Lower lobe of right lung (tissue), 2 donors: ENCODE results near the gene GSK3B. TPM values are rescaled to one million over a fixed set of nuclear protein-coding genes. Genes with fewer than 3 reads are reported as not detected.

Source experiments
- ATAC-seq, 2 donors: fragments of 200-7000 bp; cut with Tn5 transposase; one replicate each; pipeline ENCODE4 v1.9.1; 2020 to 2022; ENCODE audit warnings: mild to moderate bottlenecking in 2 of 2, moderate library complexity in 2 of 2
- DNase-seq: peaks from one replicate; pipeline ENCODE4 v3.0.0-alpha.2; 2020
- H3K27ac ChIP-seq: fragments of 200-600 bp; one replicate; pipeline ENCODE4 v1.8.0; 2022
- H3K27me3 ChIP-seq: fragments of 200-600 bp; one replicate; pipeline ENCODE4 v1.8.0; 2022; ENCODE audit warnings: low read depth
- H3K36me3 ChIP-seq: fragments of 200-600 bp; one replicate; pipeline ENCODE4 v1.8.0; 2022; ENCODE audit warnings: mild to moderate bottlenecking
- H3K4me1 ChIP-seq: fragments of 200-600 bp; one replicate; pipeline ENCODE4 v1.8.0; 2022
- H3K4me3 ChIP-seq: fragments of 200-600 bp; one replicate; pipeline ENCODE4 v1.8.0; 2022; ENCODE audit warnings: mild to moderate bottlenecking
- H3K9me3 ChIP-seq: fragments of 200-600 bp; one replicate; pipeline ENCODE4 v1.8.0; 2022
- intact Hi-C: fragments of 100-400 bp; cut with DNase I; formaldehyde crosslinking; loops from one replicate; pipeline ENCODE4 v1.11.0; 2022
- total RNA-seq: library from RNA; stranded (reverse); fragmentation: NEBNext Ultra II Directional; extraction: Animal tissue kit (Norgen Biotek cat#: 25700); gene quantifications from one replicate; pipeline ENCODE4 v1.2.1, GENCODE V29; 2021
- TF ChIP-seq, protein P1 (sequence below): fragments of 200-600 bp; IDR thresholded peaks from one replicate; pipeline ENCODE4 v1.8.0; 2022; ENCODE audit warnings: antibody characterized with exemption, mild to moderate bottlenecking
- donor health status: DM: no; HTN: yes; CAD: no; lungs with severe emphysema.

The GSK3B gene
- total RNA-seq, 1 donor from 2014 or later: 48.4 TPM

DNA sequence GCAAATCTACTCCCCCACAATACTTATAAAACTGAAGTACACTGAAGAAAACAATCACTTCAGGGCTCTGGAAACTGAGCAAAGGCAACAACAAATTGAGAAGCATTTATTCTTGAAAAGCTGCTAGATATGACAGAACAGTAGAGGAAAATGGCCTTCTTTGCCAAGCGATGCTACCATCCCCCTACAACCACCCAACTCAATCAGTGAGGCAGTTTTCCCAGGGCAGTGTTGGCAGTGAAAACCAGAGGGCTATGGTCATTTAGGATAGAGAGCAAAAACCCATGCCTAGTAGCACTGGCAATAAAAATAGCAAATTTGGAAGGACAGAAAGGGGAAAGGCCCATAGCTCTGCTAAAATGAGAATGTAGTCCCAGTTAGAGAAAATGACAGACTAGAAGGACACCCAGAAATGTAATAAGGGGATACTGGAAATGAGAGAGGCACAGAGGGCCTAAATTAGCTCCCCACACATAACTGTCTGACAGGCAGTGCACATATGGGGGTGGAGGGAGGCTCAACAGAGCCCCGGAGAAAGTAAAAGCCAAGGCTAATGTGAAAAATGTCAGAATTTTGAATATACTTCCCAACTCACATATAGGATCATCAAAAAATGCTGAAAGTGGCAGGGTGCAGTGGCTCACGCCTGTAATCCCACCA is 143.5 kb downstream of the GSK3B start:
- no peak for ATAC-seq
- Histone ChIP-seq H3K27me3 (no peaks in the 10 kb centered on the region), H3K9me3 (no peaks in the 10 kb centered on the region), H3K4me1 (no peaks in the 10 kb centered on the region), H3K36me3 (no peaks in the 10 kb centered on the region), H3K27ac (no peak overlapping the region), H3K4me3 (no peak overlapping the region)
- TF ChIP-seq, protein P1, sequence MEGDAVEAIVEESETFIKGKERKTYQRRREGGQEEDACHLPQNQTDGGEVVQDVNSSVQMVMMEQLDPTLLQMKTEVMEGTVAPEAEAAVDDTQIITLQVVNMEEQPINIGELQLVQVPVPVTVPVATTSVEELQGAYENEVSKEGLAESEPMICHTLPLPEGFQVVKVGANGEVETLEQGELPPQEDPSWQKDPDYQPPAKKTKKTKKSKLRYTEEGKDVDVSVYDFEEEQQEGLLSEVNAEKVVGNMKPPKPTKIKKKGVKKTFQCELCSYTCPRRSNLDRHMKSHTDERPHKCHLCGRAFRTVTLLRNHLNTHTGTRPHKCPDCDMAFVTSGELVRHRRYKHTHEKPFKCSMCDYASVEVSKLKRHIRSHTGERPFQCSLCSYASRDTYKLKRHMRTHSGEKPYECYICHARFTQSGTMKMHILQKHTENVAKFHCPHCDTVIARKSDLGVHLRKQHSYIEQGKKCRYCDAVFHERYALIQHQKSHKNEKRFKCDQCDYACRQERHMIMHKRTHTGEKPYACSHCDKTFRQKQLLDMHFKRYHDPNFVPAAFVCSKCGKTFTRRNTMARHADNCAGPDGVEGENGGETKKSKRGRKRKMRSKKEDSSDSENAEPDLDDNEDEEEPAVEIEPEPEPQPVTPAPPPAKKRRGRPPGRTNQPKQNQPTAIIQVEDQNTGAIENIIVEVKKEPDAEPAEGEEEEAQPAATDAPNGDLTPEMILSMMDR: no peak
- intact Hi-C loops: no loop called here
- no peak for DNase-seq

DNA sequence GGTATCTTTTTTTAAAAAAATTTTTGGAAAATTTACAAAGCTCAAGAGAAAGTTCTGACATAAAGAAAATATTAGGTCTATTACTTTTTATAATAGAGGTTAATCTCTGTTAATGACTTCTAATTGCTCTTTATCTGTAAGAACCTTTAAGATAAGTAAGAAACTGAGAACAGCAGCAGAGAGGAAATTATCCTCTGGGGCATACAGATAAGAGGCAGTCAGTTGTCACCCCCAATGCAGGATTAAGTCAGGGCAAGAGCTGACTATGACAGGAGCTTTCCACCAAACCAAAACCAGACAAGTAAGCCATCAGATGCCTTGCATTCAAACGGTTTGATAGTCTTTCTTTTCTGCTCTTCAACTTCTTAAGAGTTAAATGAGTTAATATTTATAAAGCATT is 149.0 kb downstream of the GSK3B start:
- Histone ChIP-seq H3K9me3 (no peaks in the 10 kb centered on the region), H3K27me3 (no peaks in the 10 kb centered on the region), H3K4me1 (no peaks in the 10 kb centered on the region), H3K27ac (no peak overlapping the region), H3K36me3 (no peaks in the 10 kb centered on the region), H3K4me3 (no peak overlapping the region)
- intact Hi-C loops: no loop called here
- ATAC-seq: no peak
- no peak for DNase-seq
- TF ChIP-seq, protein P1: no peak

DNA sequence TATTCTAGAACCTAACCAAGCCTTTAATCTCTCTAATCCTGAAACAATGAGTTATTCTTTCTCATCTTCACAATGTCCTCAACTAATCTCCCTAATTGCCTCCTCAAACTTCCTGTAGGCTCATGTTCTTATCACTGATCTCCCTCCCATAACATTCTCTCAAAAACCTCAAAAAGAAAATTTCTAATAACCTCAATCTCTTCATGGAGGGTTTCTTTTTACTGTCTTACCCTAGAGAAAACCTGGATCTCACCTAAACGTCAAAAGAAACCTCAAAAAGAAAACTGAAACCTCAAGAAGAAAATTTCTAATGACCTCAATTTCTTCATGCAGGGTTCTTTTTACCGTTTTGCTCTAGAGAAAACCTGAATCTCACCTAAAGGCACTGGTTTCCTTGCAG is 150.2 kb downstream of the GSK3B start:
- no peak overlapping the region for H3K27ac ChIP-seq
- intact Hi-C loops: no loop called here
- H3K4me1 ChIP-seq: no peaks in the 10 kb centered on the region
- ATAC-seq (no peak), DNase-seq (no peak)
- H3K36me3 ChIP-seq: no peaks in the 10 kb centered on the region
- no peaks in the 10 kb centered on the region for H3K9me3 ChIP-seq
- TF ChIP-seq, protein P1: no peak
- H3K27me3 ChIP-seq: no peaks in the 10 kb centered on the region
- no peak overlapping the region for H3K4me3 ChIP-seq

DNA sequence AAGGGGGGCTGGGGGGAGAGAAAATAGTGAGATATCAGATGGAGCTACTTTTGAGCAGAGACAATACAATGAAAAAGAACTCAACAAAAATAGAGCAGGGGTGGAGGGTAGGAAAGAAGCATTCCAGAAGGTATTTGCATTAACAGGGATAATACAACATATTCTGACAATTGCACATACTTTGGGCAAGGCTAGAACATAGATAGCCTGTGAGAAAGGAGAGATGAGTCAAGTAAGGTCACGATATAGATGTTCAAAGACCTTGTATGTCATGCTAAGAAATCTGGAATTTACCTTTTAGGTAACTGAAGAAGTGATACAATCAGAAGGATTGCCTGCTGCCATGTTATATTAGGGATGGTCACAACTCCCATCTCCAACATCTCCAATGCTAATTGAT is 155.2 kb downstream of the GSK3B start:
- TF ChIP-seq, protein P1: no peak
- no peaks in the 10 kb centered on the region for H3K36me3 ChIP-seq
- H3K27me3 ChIP-seq: no peaks in the 10 kb centered on the region
- no peak overlapping the region for H3K27ac ChIP-seq
- H3K9me3 ChIP-seq: no peaks in the 10 kb centered on the region
- no peak for DNase-seq
- ATAC-seq: no peak
- H3K4me1 ChIP-seq: no peaks in the 10 kb centered on the region
- intact Hi-C loops: no loop called here
- no peak overlapping the region for H3K4me3 ChIP-seq

DNA sequence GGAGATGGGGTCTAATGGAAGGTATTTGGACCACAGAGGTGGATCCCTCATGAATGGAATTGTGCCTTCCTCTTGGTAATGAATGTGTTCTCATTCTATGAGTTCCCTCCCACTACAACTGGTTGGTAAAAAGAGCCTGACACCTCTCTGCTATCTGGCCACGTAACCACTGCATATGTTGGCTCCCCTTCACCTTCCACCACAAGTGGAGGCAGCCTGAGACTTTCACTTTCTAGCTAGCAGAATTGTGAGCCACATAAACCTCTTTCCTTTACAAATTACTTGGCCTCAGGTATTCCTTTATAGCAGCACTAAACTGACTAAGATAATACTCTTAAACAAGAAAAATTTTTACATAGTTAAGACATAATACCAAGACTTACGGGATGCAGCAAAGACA is 157.0 kb downstream of the GSK3B start:
- intact Hi-C loops: no loop called here
- Histone ChIP-seq H3K27ac (no peak overlapping the region), H3K4me1 (no peaks in the 10 kb centered on the region), H3K36me3 (no peaks in the 10 kb centered on the region), H3K4me3 (no peak overlapping the region), H3K27me3 (no peaks in the 10 kb centered on the region), H3K9me3 (no peaks in the 10 kb centered on the region)
- peak; percentile 30 to 58 for ATAC-seq
- DNase-seq: no peak
- TF ChIP-seq, protein P1: no peak
